ENCODE data around the gene PTPRR.

PTPRR gene

DNA sequence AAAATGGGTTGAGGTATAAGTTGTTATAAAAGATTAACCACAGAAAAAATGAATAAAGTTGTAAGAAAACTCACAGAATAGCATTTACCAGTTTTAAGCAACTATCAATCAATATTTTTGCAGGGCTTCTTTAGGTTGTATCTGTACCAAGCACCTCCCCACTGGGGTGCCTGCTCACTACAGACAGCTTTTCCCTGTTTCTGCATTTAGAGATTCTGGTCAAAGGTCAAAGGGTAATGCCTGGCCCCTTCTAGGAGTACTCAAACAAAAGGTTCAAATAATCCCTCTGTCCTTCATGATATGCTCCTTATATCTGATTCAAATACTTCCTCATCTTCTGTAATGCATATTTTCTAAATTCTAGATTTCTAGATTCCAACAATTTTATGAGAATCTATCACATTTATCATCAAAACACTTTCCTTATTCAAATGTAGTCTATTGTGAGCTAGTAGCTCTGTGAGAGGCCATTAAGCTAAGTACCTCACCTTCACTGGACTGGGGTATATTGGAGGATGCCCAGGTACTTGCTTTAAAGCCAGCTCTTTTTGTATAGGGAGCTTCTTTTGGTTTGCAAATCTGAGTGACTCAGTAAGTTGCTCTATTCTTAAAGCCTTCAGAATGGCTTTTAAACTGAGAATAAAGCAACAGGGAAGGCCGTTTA is 162.6 kb downstream of the PTPRR start:
- DNase-seq (ENCODE audit: extremely low spot score): no peak
- CTCF ChIA-PET: no interaction called here
- no peak for TF ChIP-seq ELF4 (IDR thresholded peaks at IDR 0.05)
- no peak for TF ChIP-seq NFRKB (IDR thresholded peaks at IDR 0.05)
- no peak for TF ChIP-seq FOXA1 (IDR thresholded peaks at IDR 0.05)
- TF ChIP-seq L3MBTL2 (conservative IDR thresholded peaks at IDR 0.05): no peak
- TF ChIP-seq ARNT (IDR thresholded peaks at IDR 0.05): no peak
- no peak for TF ChIP-seq ZNF384 (IDR thresholded peaks at IDR 0.05)
- no peak for TF ChIP-seq LEF1 (IDR thresholded peaks at IDR 0.05; ENCODE audit: borderline replicate concordance)
- TF ChIP-seq SUZ12 (IDR thresholded peaks at IDR 0.05): no peak
- TF ChIP-seq, protein P1, sequence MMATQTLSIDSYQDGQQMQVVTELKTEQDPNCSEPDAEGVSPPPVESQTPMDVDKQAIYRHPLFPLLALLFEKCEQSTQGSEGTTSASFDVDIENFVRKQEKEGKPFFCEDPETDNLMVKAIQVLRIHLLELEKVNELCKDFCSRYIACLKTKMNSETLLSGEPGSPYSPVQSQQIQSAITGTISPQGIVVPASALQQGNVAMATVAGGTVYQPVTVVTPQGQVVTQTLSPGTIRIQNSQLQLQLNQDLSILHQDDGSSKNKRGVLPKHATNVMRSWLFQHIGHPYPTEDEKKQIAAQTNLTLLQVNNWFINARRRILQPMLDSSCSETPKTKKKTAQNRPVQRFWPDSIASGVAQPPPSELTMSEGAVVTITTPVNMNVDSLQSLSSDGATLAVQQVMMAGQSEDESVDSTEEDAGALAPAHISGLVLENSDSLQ (IDR thresholded peaks at IDR 0.05): no peak
- TF ChIP-seq FOXK2 (IDR thresholded peaks at IDR 0.05): no peak
- no peak for TF ChIP-seq SP1 (IDR thresholded peaks at IDR 0.05)
- TF ChIP-seq BHLHE40 (IDR thresholded peaks at IDR 0.05; ENCODE audit: borderline replicate concordance): no peak
- POLR2A ChIA-PET: no interaction called here

DNA sequence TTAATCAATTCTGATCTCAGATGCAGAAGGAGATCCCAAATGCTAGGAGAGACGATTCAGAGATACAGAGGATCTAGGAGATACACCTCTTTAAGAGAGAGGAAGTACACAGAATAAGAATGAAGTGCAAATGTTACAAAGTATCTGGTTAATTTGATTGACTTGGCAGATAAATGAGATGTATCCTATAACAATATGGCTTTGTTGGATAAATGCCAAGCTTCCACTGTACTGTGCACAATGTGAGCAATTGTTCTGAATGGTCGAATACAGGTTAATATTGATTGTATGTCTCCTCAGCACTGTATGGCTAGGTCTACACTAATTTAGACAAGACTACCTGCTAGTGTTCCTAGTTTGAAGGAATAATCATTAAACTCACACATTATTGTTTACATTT is 163.7 kb downstream of the PTPRR start:
- ChIA-PET POLR2A (no interaction called here), CTCF (interaction anchor here (0.6 kb wide), 1 partner anchor 1151 kb away, joined by 4 read pairs; no protein-coding TSS in a partner anchor)
- TF ChIP-seq ELF4 (IDR thresholded peaks at IDR 0.05) (no peak), L3MBTL2 (conservative IDR thresholded peaks at IDR 0.05) (no peak), SP1 (IDR thresholded peaks at IDR 0.05) (no peak), LEF1 (IDR thresholded peaks at IDR 0.05; ENCODE audit: borderline replicate concordance) (no peak), BHLHE40 (IDR thresholded peaks at IDR 0.05; ENCODE audit: borderline replicate concordance) (no peak), NFRKB (IDR thresholded peaks at IDR 0.05) (no peak), FOXK2 (IDR thresholded peaks at IDR 0.05) (no peak)
- TF ChIP-seq, protein P1 (IDR thresholded peaks at IDR 0.05): peak; percentile 65
- no peak for DNase-seq (ENCODE audit: extremely low spot score)

DNA sequence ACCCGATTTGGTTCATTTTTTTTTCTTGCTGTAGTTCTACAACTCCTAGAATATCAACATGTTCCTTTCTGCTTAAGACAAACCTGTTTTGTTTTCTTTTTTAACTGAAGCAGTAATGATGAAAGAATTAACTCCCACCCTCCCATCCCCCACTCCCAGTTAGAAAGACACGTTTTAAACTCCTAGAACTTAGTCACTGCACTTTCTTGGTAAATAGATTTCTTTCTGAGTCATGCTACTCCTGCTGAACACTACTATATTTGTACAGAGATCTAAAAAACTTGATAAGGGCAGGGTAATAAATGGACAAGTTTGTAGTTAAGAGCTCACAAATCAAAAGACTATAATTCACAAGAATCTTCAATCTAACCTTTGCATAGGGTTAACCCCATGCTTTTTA is 164.4 kb downstream of the PTPRR start:
- DNase-seq (ENCODE audit: extremely low spot score): no peak
- POLR2A ChIA-PET: no interaction called here
- CTCF ChIA-PET: interaction anchor here (0.6 kb wide), 1 partner anchor 1151 kb away, joined by 4 read pairs; no protein-coding TSS in a partner anchor
- TF ChIP-seq ZNF384 (IDR thresholded peaks at IDR 0.05): no peak
- TF ChIP-seq LEF1 (IDR thresholded peaks at IDR 0.05; ENCODE audit: borderline replicate concordance): no peak
- no peak for TF ChIP-seq FOXA1 (IDR thresholded peaks at IDR 0.05)
- TF ChIP-seq L3MBTL2 (conservative IDR thresholded peaks at IDR 0.05): no peak
- no peak for TF ChIP-seq CTBP1 (IDR thresholded peaks at IDR 0.05; ENCODE audit: borderline replicate concordance)
- TF ChIP-seq BHLHE40 (IDR thresholded peaks at IDR 0.05; ENCODE audit: borderline replicate concordance): no peak
- no peak for TF ChIP-seq HDGF (IDR thresholded peaks at IDR 0.05; ENCODE audit: borderline replicate concordance)
- TF ChIP-seq, protein P1 (IDR thresholded peaks at IDR 0.05): no peak
- no peak for TF ChIP-seq ELF4 (IDR thresholded peaks at IDR 0.05)
- TF ChIP-seq TARDBP (IDR thresholded peaks at IDR 0.05): no peak
- no peak for TF ChIP-seq SUZ12 (IDR thresholded peaks at IDR 0.05)
- TF ChIP-seq FOXK2 (IDR thresholded peaks at IDR 0.05): no peak
- no peak for TF ChIP-seq FOXM1 (IDR thresholded peaks at IDR 0.05; ENCODE audit: borderline replicate concordance)
- no peak for TF ChIP-seq SP1 (IDR thresholded peaks at IDR 0.05)

DNA sequence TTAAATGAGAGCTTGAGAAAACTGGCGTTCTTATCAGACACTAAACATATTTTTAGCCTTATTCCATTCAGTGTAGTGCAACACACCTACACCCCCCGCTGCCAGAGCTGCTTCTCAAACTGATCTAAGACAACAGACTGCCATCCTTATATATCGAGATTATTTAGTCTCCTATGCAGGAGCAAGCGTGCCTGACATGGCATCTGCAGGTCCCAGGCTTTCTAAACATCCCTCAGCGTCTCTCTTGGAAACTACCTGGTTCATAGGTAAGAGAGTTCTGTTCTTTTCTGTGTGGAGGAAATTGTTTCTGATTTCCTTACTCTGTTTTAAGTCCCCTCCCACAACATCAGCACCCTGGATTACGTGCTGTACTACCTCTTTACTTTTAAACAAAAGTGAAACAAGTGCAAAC is 166.2 kb downstream of the PTPRR start:
- POLR2A ChIA-PET: no interaction called here
- TF ChIP-seq SUZ12 (IDR thresholded peaks at IDR 0.05): no peak
- TF ChIP-seq TARDBP (IDR thresholded peaks at IDR 0.05): no peak
- no peak for TF ChIP-seq BHLHE40 (IDR thresholded peaks at IDR 0.05; ENCODE audit: borderline replicate concordance)
- TF ChIP-seq FOXM1 (IDR thresholded peaks at IDR 0.05; ENCODE audit: borderline replicate concordance): no peak
- no peak for TF ChIP-seq FOXA1 (IDR thresholded peaks at IDR 0.05)
- TF ChIP-seq, protein P1 (IDR thresholded peaks at IDR 0.05): no peak
- TF ChIP-seq ARNT (IDR thresholded peaks at IDR 0.05): no peak
- no peak for TF ChIP-seq SP1 (IDR thresholded peaks at IDR 0.05)
- no peak for TF ChIP-seq ZNF384 (IDR thresholded peaks at IDR 0.05)
- no peak for TF ChIP-seq L3MBTL2 (conservative IDR thresholded peaks at IDR 0.05)
- no peak for TF ChIP-seq HDGF (IDR thresholded peaks at IDR 0.05; ENCODE audit: borderline replicate concordance)
- TF ChIP-seq FOXK2 (IDR thresholded peaks at IDR 0.05): no peak
- CTCF ChIA-PET: interaction anchor here (1.2 kb wide), 1 partner anchor 21 kb away, joined by 4 read pairs; no protein-coding TSS in a partner anchor
- no peak for DNase-seq (ENCODE audit: extremely low spot score)

DNA sequence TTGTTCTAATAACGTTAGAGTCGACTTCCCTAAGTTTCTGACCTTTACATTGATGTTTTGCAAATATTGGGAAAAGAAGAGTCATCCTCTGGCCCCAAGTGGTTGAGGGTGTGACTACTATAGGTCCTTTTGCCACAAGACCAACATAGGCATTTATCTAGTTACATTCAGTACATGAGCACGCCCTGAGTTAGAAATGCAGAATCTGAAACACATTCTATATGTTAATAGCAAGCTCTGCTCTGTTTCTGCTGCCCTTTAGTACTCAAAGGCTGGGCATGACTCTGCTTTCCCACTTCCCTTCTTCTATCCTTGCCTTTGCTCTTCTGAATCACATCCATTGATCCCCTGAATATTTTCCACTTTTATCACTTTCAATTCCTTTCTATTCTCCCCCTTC is 168.2 kb downstream of the PTPRR start:
- DNase-seq (ENCODE audit: extremely low spot score): no peak
- POLR2A ChIA-PET: no interaction called here
- CTCF ChIA-PET: no interaction called here

More for the DNA sequence above, 168.2 kb downstream of the PTPRR start:
- TF ChIP-seq HDGF (IDR thresholded peaks at IDR 0.05; ENCODE audit: borderline replicate concordance): no peak
- TF ChIP-seq ARNT (IDR thresholded peaks at IDR 0.05): no peak
- TF ChIP-seq, protein P1 (IDR thresholded peaks at IDR 0.05): no peak
- TF ChIP-seq L3MBTL2 (conservative IDR thresholded peaks at IDR 0.05): no peak
- no peak for TF ChIP-seq ZNF384 (IDR thresholded peaks at IDR 0.05)
- no peak for TF ChIP-seq SP1 (IDR thresholded peaks at IDR 0.05)
- no peak for TF ChIP-seq LEF1 (IDR thresholded peaks at IDR 0.05; ENCODE audit: borderline replicate concordance)
- no peak for TF ChIP-seq FOXA1 (IDR thresholded peaks at IDR 0.05)
- no peak for TF ChIP-seq FOXM1 (IDR thresholded peaks at IDR 0.05; ENCODE audit: borderline replicate concordance)
- TF ChIP-seq SUZ12 (IDR thresholded peaks at IDR 0.05): no peak
- TF ChIP-seq BHLHE40 (IDR thresholded peaks at IDR 0.05; ENCODE audit: borderline replicate concordance): no peak
- TF ChIP-seq CTBP1 (IDR thresholded peaks at IDR 0.05; ENCODE audit: borderline replicate concordance): no peak

Data from HEK293T (cell line).